H1 (cell line): ENCODE results near the gene KLRC2. TPM values are rescaled to one million over a fixed set of nuclear protein-coding genes. Genes with fewer than 3 reads are reported as not detected.

Source experiments
- ASH2L ChIP-seq: fragments of 200-600, 300-600 bp; sonication (generic); IDR thresholded peaks from one replicate; pipeline ENCODE4 v1.7.1; 2017; ENCODE audit warnings: low read length
- BACH1 ChIP-seq: IDR thresholded peaks from 2 replicates; pipeline ENCODE4 v1.6.1; 2012; ENCODE audit warnings: low read length, improper control_type of control experiment
- BCL11A ChIP-seq, 2 experiments: IDR thresholded peaks; one replicate each; pipeline ENCODE4 v1.6.1; 2011; ENCODE audit warnings: low read depth in 2 of 2, low read length in 2 of 2, mild to moderate bottlenecking in 2 of 2
- PHF8 ChIP-seq: fragments of 200-600 bp; sonication (generic); conservative IDR thresholded peaks from 2 replicates; pipeline ENCODE4 v1.7.1; 2012; ENCODE audit warnings: low read depth, mild to moderate bottlenecking, inconsistent platforms, low read length, moderate library complexity
- POLR2A ChIP-seq, 2 experiments: IDR thresholded peaks; 1 replicate in 1 of 2; 2 replicates in 1 of 2; pipeline ENCODE4 v1.6.1; 2011; ENCODE audit warnings: low read depth in 2 of 2, low read length in 2 of 2, mild to moderate bottlenecking in 2 of 2; ENCODE audit errors: control extremely low read depth in 1 of 2
- POLR2AphosphoS5 ChIP-seq: IDR thresholded peaks from 2 replicates; pipeline ENCODE4 v1.6.1; 2011; ENCODE audit warnings: low read depth, low read length
- RXRA ChIP-seq: IDR thresholded peaks from 2 replicates; pipeline ENCODE4 v1.6.1; 2011; ENCODE audit warnings: low read depth, mild to moderate bottlenecking, low read length, moderate library complexity; ENCODE audit not compliant: insufficient read depth
- SAP30 ChIP-seq: fragments of 300-600 bp; sonication (generic); IDR thresholded peaks from 2 replicates; pipeline ENCODE4 v1.7.1; 2012; ENCODE audit warnings: low read length, moderate library complexity, mild to moderate bottlenecking, inconsistent platforms; ENCODE audit not compliant: insufficient read depth, insufficient replicate concordance
- SIN3A ChIP-seq, 2 experiments: IDR thresholded peaks in 1 of 2; conservative IDR thresholded peaks in 1 of 2; 2 replicates each; pipeline ENCODE4 v1.6.1; 2011 to 2012; ENCODE audit warnings: low read length in 2 of 2, improper control_type of control experiment in 1 of 2, low read depth in 1 of 2, mild to moderate bottlenecking in 1 of 2
- TAF1 ChIP-seq: IDR thresholded peaks from 2 replicates; pipeline ENCODE4 v1.6.1; 2011; ENCODE audit warnings: mild to moderate bottlenecking, low read depth, low read length
- ZNF274 ChIP-seq: IDR thresholded peaks from 2 replicates; pipeline ENCODE4 v1.7.0; 2012; ENCODE audit warnings: low read length, borderline replicate concordance; ENCODE audit errors: extremely low read depth
- polyA plus RNA-seq, 7 experiments: library from polyadenylated mRNA; depleted of rRNA in 3 of 7; stranded (reverse) in 5 of 7; unstranded in 2 of 7; fragments of >200 nt in 5 of 7; fragments of 200-250 nt in 2 of 7; gene quantifications; 1 replicate in 5 of 7; 2 replicates in 1 of 7; 4 replicates in 1 of 7; pipeline versions ENCODE4 v1.2.1 to v1.2.3, GENCODE V29; 2011 to 2013; ENCODE audit warnings: missing spikeins in 2 of 7, mixed read lengths in 2 of 7
- total RNA-seq: library from RNA; stranded (reverse); fragmentation: NEBNext Ultra II Directional; extraction: Animal tissue kit (Norgen Biotek cat#: 25700); gene quantifications from 2 replicates; pipeline ENCODE4 v1.2.1, GENCODE V29; 2021

The KLRC2 gene
- total and polyA plus RNA-seq, 2 of the 8 experiments (the other 6 are each of a cell fraction or from before 2014, with no cell fraction given): not detected

DNA sequence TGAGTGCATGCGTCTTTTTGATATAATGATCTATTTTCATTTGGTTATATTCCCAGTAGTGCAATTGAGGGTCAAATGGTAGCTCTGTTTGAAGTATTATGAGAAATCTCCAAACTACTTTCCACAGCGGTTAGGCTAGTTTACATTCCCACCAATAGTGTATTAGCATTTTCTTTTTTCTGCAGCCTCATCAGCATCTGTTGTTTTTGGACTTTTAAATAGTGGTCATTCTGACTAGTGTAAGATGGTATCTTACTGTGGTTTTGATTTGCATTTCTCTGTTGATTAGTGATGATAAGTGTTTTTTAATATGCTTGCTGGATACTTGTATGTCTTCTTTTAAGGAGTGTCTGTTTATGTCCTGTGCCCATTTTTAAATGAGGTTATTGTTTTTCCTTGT lies 21.0 kb upstream of the KLRC2 start (continued):
- TF ChIP-seq POLR2AphosphoS5 (no peak), SAP30 (no peak), TAF1 (no peak), ZNF274 (no peak), BCL11A (IDR thresholded peaks at IDR 0.05; ENCODE audit: low read depth in 2 of 2, low read length in 2 of 2) (no peak), SIN3A (conservative IDR thresholded peaks at IDR 0.05 in 1 of 2, IDR thresholded peaks at IDR 0.05 in 1 of 2; ENCODE audit: low read depth in 1 of 2, low read length in 2 of 2) (no peak), BACH1 (no peak), RXRA (no peak), POLR2A (IDR thresholded peaks at IDR 0.05; ENCODE audit: control extremely low read depth in 1 of 2, low read depth in 2 of 2, low read length in 2 of 2) (no peak), ASH2L (no peak), PHF8 (no peak)
